Right lobe of liver (tissue), 4 donors: Measurements from ENCODE around the gene PPP2R5B.

Experiments
- CTCF ChIP-seq, 4 donors: fragments of 200-600 bp in 3 of 4; fragments of 450-650 bp in 1 of 4; IDR thresholded peaks; one replicate each; pipeline versions ENCODE4 v1.5.1 to v1.8.0; 2016 to 2022; ENCODE audit warnings: antibody characterized with exemption in 4 of 4, mild to moderate bottlenecking in 2 of 4
- POLR2A ChIP-seq: fragments of 450-650 bp; IDR thresholded peaks from one replicate; pipeline ENCODE4 v1.6.1; 2017; ENCODE audit warnings: antibody characterized with exemption, mild to moderate bottlenecking
- donor health status: DM: no; HTN: no; CAD: no.
- donor health status: DM: no; HTN: no; CAD: no.
- donor health status: DM: no; HTN: yes; CAD: no.

GRCh38 chr11:64951529-64951928 lies 27.0 kb downstream of the PPP2R5B start:
- TF ChIP-seq CTCF (IDR thresholded peaks at IDR 0.05) = no peak
- no peak for TF ChIP-seq POLR2A
